GM18867 (cell line): ENCODE data around the gene COBL.

Experiments used
- ATAC-seq: cut with Tn5 transposase; IDR thresholded peaks from one replicate; pipeline ENCODE4 v1.9.1; 2021; ENCODE audit warnings: mild to moderate bottlenecking, moderate library complexity; ENCODE audit not compliant: unreplicated experiment

The COBL gene

DNA sequence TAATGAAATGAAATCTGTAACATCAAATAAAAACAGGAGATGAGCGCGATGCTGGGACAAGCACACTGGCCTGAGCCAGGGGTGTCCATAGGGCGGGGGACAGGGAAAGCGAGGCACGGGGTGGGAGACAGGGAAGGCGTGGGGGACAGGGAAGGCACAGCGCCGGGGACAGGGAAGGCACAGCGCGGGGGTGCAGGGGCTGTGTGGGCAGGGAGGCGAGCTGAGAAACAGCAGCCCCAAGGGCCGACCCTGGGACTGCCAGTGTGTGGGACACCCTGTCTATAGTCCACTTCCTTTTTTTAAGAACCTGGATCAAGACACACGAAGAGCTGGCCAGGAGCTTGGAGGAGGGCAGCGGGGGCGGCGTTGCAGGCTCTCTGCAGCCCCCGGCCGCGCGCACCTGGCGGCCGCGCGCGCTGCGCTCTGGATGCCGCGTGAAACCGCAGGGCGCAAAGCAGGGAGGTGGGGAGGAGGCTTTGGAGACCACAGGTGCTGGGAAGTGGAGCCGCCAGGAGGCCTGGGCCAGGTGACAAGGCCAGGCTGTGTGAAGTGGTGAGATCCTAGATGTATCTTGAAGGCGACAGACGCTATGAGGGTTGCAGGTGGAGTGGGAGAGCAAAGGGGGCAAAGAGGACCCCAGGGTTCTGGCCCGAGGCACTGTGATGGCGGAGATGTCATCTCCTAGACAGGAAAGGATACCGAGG is 157.7 kb downstream of the COBL start:
- no peak for ATAC-seq

GRCh38 chr7:51158211-51158610 is 158.4 kb downstream of the COBL start:
- ATAC-seq = no peak

- ATAC-seq = no peak
Observed at GRCh38 chr7:51154201-51154600, 162.4 kb downstream of the COBL start.

GRCh38 chr7:51152706-51153200 is 163.9 kb downstream of the COBL start:
- ATAC-seq = no peak

DNA sequence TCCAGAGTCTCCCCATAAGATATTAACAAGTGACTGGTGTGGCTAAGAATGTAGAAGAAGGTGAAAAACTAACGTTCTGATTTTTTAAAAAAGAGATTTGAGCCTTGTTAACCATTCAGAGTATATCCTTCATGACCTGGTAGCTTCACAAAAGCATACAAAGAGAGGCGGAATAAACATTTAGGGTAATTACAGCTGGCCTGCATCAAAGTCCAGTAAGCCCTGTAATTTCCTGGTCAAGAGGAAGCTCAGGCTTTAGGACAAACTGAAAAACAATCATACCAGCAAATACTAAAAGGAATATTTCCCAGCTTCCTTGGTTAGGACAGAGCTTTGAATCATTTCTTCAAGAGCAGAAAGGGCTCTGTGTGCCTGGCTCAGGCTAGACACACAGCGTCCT is 165.2 kb downstream of the COBL start:
- no peak for ATAC-seq

DNA sequence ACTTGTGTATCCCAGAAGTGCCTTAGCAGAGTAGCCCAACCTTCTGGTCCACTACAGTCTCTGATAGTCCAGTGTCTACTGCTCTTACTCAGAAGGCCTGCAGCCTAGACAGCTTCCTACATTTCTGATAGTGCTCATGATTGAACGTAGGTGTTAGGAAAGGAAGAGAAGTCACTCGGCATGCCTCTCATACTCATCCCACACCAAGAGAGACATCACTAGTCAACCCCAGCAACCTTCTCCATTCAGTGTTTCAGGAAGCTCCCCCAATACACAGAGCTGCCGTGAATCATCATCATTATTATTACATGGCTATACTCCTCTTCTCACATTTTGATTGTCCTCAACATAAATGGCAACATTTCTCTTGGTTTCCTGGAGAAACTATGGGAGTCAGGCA is 166.4 kb downstream of the COBL start:
- no peak for ATAC-seq

- ATAC-seq = no peak
Observed at GRCh38 chr7:51148216-51148615, 168.4 kb downstream of the COBL start.

- no peak for ATAC-seq
Observed at GRCh38 chr7:51146816-51147586, 169.6 kb downstream of the COBL start.

- no peak for ATAC-seq
Observed at GRCh38 chr7:51144178-51144577, 172.4 kb downstream of the COBL start.

- ATAC-seq = no peak
Observed at GRCh38 chr7:51142741-51143385, 173.7 kb downstream of the COBL start.

GRCh38 chr7:51141451-51142003 is 175.1 kb downstream of the COBL start:
- no peak for ATAC-seq

DNA sequence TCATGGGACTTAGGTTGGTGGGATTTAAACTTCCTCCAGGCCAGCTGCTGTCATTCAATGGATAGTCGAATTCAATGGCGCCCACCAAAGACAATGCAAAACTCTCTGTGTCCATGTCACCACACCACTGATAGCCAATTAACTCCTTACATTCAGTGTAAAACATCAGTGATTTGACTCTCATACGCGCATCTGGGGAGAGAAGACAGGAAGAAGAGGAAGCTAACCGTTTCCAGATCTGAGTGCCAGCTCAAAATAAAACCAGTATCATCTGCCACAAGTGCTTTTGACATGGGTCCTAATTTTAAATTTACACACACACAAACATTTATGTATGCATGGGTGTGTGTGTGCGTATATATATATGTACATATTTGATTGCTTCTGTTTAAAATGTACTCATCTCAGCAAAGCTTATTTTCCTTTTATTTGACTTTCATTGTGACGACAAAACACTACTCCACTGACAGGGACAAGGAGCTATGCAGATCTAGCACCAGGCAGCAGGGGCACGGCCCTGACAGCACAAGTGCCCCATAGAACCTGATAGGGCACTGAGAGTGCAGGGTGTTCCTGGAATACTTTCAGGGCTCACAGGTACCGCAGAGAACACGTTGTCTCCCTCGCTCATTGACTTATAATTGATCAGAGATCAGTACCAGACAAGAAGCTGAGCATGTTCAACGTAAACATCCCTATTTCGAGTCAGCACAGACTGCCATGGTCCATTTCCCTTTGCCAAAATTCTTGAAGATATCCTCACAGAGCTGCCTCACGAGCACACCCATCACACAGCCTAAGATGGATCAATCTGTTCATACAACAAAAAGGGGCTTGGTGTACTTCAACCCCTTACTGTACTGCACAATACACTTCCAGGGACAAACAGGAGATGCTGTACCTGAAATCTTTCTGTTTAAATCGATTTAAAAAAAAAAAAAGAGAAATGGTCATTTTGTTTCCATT is 176.1 kb downstream of the COBL start:
- no peak for ATAC-seq

- no peak for ATAC-seq
Observed at GRCh38 chr7:51139796-51140195, 176.8 kb downstream of the COBL start.

GRCh38 chr7:51138123-51139085 is 178.2 kb downstream of the COBL start:
- no peak for ATAC-seq

DNA sequence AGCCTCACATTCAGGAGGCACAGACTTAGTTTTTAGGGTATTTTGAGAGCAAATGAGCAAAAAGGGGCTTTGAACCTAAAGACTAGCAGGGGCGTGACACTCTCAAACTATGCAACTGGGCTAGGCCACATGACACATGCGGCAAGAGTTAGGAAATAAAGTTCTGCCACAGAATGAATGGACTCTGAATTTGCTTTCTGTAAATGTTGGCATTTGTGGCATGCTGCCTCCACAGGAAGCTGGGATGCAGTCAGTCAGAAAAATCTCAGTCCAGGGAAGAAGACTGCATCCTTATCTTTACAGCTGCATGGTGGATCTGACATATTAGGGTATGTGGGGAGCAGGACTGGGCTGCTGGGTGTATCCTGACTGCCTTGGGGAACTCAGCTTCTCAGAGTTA is 181.0 kb downstream of the COBL start:
- no peak for ATAC-seq

DNA sequence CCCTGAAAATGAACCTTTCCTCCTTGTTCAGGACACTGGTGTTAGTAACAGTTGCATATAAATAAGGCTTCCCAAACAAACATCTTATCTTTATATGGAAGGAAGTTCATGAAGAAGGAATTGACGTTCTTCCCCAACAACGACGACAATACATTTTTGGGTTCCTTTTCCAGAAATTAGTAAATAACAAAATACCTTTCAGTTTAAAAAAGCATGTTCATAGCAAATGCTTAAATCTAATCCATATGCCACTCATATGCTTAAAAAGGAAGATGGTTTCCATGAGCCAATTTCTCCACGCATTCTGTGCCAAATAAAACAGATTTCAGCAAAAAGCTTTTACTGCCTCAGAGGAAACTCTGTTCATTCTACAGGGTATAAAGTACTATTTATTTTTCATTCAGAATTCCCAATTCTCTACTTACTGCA is 182.6 kb downstream of the COBL start:
- no peak for ATAC-seq

- ATAC-seq = no peak
Observed at GRCh38 chr7:51132661-51133060, 183.9 kb downstream of the COBL start.

DNA sequence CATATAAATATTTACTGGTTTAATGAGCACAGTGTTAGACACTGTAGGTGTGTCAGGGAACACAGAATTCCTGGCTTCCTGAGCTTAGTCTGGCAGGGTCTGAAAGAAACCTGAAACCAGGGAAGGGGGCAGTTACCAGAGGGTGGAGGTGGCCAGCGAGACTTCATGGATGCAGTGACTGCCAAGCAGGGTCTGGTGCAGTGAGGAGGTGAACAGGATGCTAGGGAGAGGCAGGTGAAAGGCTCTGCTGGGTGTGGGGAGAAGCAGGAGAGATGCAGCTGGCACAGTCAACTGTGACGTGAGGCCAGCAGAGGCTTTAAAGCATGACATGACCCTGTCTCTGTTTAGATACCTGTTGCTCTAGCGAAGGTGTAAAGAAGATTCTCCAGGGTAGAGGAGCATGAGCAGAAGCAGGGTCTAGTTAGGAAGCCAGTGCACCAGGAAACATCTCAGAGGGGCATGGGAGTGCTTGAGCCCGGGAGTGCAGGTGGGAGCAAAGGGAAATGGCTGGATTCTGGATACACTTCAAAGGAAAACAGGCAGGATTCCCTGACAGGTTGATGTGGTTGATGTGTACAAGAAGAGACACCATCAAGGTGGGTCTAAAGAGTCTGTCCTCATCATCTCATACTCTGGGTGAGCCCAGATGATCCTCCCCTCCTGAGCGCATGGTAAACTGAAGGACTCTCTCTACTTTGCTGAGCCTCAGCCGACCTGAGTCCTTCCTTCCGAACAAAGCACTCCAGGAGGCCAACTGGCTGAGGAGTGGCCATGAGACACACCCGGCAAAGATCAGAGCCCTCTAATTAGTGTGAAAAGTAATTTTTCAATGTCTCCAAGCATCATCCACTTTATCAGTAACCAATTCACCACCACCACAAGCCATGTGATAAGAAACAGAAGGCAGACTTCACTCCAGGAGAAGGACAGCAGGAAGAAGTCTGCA is 186.8 kb downstream of the COBL start:
- ATAC-seq = no peak
